Fibroblast of mammary gland (primary cell): ENCODE results near the gene PSD4.

Experiments used
- DNase-seq: peaks from one replicate; pipeline ENCODE4 v3.0.0-alpha.2; 2010; ENCODE audit warnings: low read depth
- H3K4me3 ChIP-seq: 2 replicates; pipeline ENCODE4 v1.5.1; 2011; ENCODE audit warnings: low read depth, mild to moderate bottlenecking, low read length, moderate library complexity; ENCODE audit not compliant: control insufficient read depth
- CTCF ChIP-seq: conservative IDR thresholded peaks from 2 replicates; pipeline ENCODE4 v1.5.1; 2011; ENCODE audit warnings: low read depth, low read length, inconsistent platforms; ENCODE audit not compliant: control insufficient read depth, insufficient read depth

The PSD4 gene

GRCh38 chr2:113173542-113174375 is at the start of gene PSD4:
PSD4 (plus strand) TSS chr2:113173971; CDS start chr2:113182457, 8,486 bp downstream.
- H3K4me3 ChIP-seq = no peak within 1 kb of the TSS
- DNase-seq = no peak
- no peak for TF ChIP-seq CTCF

DNA sequence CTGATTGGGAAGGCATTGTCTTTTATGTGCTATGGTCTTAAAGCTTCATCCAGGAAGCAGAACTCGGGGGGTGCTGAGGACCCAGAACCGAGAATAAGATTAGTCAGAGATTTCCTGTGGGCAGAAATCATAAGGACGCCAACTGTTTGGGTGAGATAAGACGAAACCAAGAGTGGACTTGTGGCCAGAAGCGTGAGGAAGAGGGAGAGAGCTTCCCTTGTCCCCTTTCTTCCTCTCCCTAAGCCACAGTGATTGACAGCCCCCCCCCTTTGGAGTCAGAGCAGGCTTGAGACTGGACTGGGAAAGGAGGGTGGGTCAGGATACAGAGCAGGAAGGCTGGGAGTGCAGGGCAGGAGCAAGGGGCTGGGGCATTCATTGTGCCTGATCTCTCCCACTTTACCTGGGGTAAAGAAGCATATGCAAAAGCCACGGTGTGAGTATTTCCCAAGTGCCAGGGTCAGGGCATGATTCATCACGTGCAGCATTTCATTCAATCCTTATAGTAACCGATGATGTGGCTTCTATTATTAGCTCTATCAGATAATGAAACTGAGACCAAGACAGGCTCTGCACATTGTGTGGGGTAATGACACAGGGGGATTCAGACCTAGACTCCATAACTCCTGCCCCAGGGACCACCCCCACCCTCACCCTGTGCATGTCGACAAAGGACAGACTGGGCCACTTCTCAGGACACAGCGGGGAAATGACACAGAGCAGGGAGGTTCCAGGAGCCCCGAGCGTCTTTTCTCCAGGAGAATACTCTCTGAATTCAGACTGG is 49.4 kb upstream of the PSD4 start:
- TF ChIP-seq CTCF = no peak
- H3K4me3 ChIP-seq = no peak overlapping the region
- peak; percentile 53 for DNase-seq

DNA sequence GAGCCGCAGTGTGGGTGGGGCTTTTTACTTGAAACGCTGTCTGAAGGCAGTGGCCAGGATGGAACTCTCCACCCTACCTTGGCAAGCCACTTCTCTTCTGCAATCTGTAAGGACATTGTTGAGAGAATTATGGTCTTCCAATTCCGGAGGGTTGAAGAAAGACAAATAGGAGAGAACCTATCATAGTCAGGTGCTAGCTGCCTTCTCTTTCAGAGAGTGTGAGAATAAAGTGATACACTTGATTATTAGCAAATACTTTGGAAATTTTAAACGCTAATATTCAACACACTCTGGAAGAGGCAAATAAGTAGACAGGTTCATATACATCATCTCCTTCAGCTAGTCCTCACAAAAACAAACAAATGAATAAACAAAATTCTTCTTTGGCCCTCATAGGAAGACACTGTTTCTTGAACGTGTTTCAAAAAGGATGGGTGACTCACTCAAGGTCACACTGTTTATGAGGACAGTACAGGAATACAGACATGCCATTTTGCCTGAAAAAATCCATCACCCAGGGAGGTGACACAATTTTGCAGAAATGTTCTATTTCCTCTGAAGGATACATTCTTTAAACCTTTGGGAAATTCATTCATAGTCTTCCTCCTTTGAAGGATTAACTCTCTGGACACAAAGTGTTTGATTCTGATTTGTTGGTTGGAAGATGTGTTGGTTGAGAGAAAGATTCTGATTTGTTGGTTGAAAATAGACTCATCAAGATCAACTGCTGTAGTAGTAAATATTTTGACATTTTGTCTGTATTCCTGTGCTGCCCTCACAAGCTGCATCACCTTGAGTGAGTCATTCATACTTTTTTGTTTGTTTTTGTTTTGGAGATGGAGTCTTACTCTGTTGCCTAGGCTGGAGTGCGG is 48.6 kb upstream of the PSD4 start:
- no peak for TF ChIP-seq CTCF
- H3K4me3 ChIP-seq = no peak overlapping the region
- DNase-seq = peak; percentile 29

GRCh38 chr2:113126845-113127645 is 46.7 kb upstream of the PSD4 start, which contains the start of gene IL1RN:
IL1RN (plus strand) TSS chr2:113127598; CDS start chr2:113127625, 27 bp downstream.
- no peak within 1 kb of the TSS for H3K4me3 ChIP-seq
- DNase-seq = no peak
- TF ChIP-seq CTCF = no peak

DNA sequence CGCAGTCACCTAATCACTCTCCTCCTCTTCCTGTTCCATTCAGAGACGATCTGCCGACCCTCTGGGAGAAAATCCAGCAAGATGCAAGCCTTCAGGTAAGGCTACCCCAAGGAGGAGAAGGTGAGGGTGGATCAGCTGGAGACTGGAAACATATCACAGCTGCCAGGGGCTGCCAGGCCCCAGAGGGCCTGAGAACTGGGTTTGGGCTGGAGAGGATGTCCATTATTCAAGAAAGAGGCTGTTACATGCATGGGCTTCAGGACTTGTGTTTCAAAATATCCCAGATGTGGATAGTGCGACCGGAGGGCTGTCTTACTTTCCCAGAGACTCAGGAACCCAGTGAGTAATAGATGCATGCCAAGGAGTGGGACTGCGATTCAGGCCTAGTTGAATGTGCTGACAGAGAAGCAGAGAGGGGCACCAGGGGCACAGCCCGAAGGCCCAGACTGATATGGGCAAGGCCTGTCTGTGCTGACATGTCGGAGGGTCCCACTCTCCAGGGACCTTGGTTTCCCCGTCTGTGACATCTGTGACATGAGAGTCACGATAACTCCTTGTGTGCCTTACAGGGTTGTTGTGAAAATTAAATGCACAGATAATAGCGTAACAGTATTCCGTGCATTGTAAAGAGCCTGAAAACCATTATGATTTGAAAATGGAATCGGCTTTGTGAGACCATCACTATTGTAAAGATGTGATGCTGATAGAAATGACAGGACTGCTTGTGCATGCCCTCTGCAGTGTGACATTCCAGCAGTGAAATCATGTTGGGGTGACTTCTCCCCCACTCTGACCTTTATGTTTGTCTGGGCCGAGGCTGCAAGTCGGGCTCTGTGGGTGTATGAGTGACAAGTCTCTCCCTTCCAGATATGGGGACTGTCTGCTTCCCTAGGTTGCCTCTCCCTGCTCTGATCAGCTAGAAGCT is 45.9 kb upstream of the PSD4 start:
- TF ChIP-seq CTCF = no peak
- H3K4me3 ChIP-seq = no peak overlapping the region
- DNase-seq = no peak
